Muscle layer of colon (tissue), 2 donors: ENCODE results near the gene KREMEN2.

Source experiments
- H3K27ac ChIP-seq: one replicate; pipeline ENCODE4 v1.7.0; 2013; ENCODE audit warnings: low read depth, mild to moderate bottlenecking, low read length, moderate library complexity
- H3K27me3 ChIP-seq, 2 donors: one replicate each; pipeline ENCODE4 v1.7.0; 2013; ENCODE audit warnings: low read length in 2 of 2, mild to moderate bottlenecking in 2 of 2; ENCODE audit not compliant: insufficient read depth in 2 of 2, control insufficient read depth in 1 of 2
- H3K36me3 ChIP-seq: one replicate; pipeline ENCODE4 v1.7.0; 2013; ENCODE audit warnings: mild to moderate bottlenecking, low read length; ENCODE audit not compliant: insufficient read depth
- H3K4me1 ChIP-seq: one replicate; pipeline ENCODE4 v1.7.0; 2013; ENCODE audit warnings: mild to moderate bottlenecking, low read length; ENCODE audit not compliant: insufficient read depth
- H3K4me3 ChIP-seq, 2 donors: one replicate each; pipeline ENCODE4 v1.7.0; 2013; ENCODE audit warnings: low read length in 2 of 2, low read depth in 1 of 2, mild to moderate bottlenecking in 1 of 2, moderate library complexity in 1 of 2
- H3K9ac ChIP-seq: one replicate; pipeline ENCODE4 v1.7.0; 2013; ENCODE audit warnings: low read length
- H3K9me3 ChIP-seq: one replicate; pipeline ENCODE4 v1.7.0; 2013; ENCODE audit warnings: mild to moderate bottlenecking, low read length
- donor health status: abdominal sarcoma.
- donor health status: Adenocarcinoma of cecum.

Gene KREMEN2

DNA sequence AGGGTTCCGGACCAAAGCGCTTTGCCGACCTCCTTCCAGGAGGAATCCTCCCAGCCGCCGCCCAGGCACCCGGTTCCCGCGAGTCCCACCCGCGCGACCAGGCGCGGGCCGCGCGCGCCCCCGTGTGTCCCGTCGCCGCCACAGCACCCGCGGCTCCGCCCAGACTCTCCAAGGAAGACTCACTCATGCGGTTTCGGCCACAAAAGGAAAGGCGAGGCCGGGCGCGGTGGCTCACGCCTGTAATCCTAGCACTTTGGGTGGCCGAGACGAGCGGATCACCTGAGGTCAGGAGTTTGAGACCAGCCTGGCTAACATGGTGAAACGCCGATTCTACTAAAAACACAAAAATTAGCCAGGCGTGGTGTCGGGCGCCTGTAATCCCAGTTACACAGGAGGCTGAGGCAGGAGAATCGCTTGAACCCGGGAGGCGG, 19.6 kb downstream of the KREMEN2 start:
- Histone ChIP-seq H3K9ac (no peak overlapping the region), H3K36me3 (no peaks in the 10 kb centered on the region), H3K4me3 (no peak overlapping the region), H3K4me1 (no peaks in the 10 kb centered on the region), H3K27me3 (peaks cover 0 to 11% of the 10 kb centered on the region in 2 donors), H3K9me3 (no peaks in the 10 kb centered on the region), H3K27ac (no peak overlapping the region)

DNA sequence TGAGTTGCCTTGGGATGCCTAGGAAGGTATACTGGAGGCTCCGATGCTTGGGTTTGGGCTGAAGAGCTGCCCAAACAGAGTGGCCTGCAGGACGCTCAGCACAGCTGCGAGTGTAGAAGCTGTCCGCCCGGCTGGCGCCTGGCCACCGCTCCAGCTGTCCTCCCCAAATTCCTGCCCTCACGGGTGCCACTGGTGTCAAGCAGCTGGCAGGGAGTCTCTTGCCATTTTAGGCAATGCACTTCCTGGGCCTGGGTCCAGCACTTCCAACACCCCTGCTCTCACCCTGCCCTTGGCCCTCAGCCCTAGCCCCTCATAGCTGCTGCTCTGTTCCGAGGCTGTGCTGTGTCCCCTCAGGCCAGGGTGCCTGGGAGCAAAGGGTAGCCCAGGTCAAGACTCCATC, 21.4 kb downstream of the KREMEN2 start:
- H3K9ac ChIP-seq: no peak overlapping the region
- H3K36me3 ChIP-seq: no peaks in the 10 kb centered on the region
- H3K9me3 ChIP-seq: no peaks in the 10 kb centered on the region
- no peak overlapping the region for H3K27ac ChIP-seq
- no peaks in the 10 kb centered on the region for H3K4me1 ChIP-seq
- H3K27me3 ChIP-seq: peaks cover 0 to 12% of the 10 kb centered on the region in 2 donors
- no peak overlapping the region for H3K4me3 ChIP-seq

DNA sequence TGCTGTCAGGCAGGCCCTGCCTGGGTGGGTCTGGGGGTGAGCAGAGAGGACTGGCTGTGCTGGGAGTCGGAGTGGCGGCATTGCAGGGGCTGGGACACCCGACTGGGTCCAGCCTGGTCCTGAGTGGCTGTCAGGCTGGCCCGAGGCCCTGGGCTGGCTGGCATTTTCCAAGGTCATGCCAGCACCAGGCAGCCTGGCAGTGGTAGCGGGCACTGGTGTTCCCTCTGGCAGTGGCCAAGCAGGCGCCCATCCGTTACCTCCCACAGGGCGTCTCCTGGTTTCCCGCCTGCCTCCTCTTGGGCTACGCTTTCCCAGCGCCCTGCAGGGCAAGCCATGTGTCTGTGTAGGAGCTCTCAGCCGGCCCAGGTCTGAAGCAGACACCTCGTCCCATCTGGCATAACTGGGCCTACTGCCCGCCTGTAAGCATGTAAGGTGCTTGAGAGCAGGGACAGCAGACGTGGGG, 21.8 kb downstream of the KREMEN2 start:
- H3K27ac ChIP-seq: no peak overlapping the region
- no peaks in the 10 kb centered on the region for H3K4me1 ChIP-seq
- no peak overlapping the region for H3K4me3 ChIP-seq
- H3K9ac ChIP-seq: no peak overlapping the region
- H3K9me3 ChIP-seq: no peaks in the 10 kb centered on the region
- H3K27me3 ChIP-seq: peaks cover 0 to 15% of the 10 kb centered on the region in 2 donors
- H3K36me3 ChIP-seq: no peaks in the 10 kb centered on the region

DNA sequence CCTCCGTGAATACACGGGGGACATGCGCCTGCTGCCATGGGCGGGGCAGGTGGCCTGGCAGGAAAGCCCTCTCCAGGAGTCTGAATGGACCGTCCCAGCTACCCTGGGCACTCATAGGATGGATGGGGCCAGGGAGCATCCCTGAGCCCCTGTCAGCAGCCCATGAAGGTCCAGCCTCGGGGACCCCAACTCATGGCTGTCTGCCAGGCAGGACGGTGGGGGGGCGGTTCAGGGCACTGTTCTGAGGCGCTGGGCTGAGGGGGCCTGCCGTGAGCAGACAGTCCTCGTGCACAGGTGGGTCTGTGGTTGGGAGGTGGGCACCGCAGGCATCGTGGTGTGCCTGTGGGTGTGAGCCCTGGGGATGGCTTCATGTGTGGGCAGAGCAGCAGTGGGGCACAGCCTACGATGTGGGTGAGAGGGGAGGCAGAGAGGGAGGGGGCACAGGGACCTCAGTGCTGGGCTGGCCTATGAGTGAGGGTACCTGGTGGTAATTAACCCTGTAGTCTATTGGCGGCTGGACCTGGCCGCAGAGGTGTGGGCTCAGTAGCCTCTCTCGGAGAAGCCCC, 22.6 kb downstream of the KREMEN2 start:
- H3K27me3 ChIP-seq: peaks cover 0 to 15% of the 10 kb centered on the region in 2 donors
- no peaks in the 10 kb centered on the region for H3K9me3 ChIP-seq
- H3K4me1 ChIP-seq: no peaks in the 10 kb centered on the region
- H3K36me3 ChIP-seq: no peaks in the 10 kb centered on the region
- no peak overlapping the region for H3K9ac ChIP-seq
- no peak overlapping the region for H3K27ac ChIP-seq
- H3K4me3 ChIP-seq: no peak overlapping the region

DNA sequence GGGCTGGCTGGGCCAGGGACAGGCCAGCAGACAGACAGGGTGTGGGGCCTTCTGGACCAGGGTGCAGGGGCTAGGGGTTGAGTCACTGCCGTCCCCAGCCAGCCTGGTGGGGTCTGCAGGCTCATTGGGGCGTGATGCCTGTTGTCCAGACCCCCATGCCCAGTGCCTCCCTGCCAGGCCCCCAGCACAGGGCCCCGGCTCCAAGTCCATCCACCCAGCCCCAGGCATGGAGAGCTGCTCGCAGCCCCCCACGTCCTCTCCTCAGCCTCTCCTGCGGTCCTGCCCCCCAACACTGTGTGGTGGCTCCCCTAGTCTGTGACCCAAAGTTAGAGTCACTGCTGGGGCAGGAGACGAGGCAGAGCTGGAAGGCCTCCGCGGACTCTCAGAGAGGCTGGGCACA, 23.2 kb downstream of the KREMEN2 start:
- Histone ChIP-seq H3K4me3 (no peak overlapping the region), H3K4me1 (no peaks in the 10 kb centered on the region), H3K27ac (no peak overlapping the region), H3K9ac (no peak overlapping the region), H3K27me3 (peaks cover 0 to 15% of the 10 kb centered on the region in 2 donors), H3K36me3 (no peaks in the 10 kb centered on the region), H3K9me3 (no peaks in the 10 kb centered on the region)

DNA sequence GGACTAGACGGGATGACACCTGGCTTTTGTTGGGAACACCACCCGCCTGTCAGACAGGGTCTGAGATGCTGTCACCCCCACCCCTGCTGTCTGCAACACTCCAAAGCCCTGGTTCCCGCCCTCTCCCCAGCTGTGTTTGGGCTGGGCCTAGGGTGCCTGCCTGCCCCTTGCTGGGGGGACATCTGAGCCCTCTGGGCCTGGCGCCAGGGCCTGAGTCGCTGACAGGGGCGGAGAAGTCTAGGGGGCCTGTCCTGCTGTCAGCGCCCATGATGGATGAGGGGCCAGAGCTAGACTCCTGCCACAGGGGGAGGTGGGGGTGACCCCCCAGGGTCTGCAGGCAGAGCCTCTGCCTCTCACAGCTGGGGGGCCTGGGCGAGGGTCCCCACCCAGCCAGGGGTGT, 23.8 kb downstream of the KREMEN2 start:
- no peak overlapping the region for H3K9ac ChIP-seq
- no peak overlapping the region for H3K4me3 ChIP-seq
- no peaks in the 10 kb centered on the region for H3K36me3 ChIP-seq
- H3K9me3 ChIP-seq: no peaks in the 10 kb centered on the region
- no peak overlapping the region for H3K27ac ChIP-seq
- peaks cover 0 to 15% of the 10 kb centered on the region in 2 donors for H3K27me3 ChIP-seq
- H3K4me1 ChIP-seq: no peaks in the 10 kb centered on the region

DNA sequence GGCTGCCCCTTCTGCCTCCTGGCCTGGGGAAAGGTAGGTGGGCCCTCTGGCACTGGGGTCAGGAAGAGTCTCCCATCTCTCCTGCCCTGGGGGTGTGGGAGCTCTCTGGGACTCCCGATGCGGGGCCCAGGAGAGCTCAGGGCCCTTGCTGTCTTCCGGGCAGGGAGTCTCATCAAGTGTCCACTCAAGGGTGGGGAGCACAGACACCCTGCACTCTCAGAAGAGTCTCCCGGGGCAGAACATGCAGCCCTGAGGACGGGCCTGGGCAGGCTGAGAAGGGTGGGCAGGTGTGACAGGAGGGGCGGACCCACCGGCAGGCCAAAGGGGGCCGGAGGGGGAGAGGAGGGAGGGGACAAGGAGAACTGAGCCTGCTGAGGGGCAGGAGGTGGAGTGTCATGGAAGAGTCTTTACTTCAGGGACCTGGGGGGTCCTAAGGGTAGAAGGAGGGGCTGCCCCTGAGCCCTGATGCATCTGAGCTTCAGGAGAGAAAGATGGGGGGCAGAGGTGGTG, 24.6 kb downstream of the KREMEN2 start:
- no peak overlapping the region for H3K9ac ChIP-seq
- no peak overlapping the region for H3K4me3 ChIP-seq
- H3K9me3 ChIP-seq: no peaks in the 10 kb centered on the region
- no peaks in the 10 kb centered on the region for H3K4me1 ChIP-seq
- H3K27me3 ChIP-seq: peaks cover 0 to 15% of the 10 kb centered on the region in 2 donors
- no peaks in the 10 kb centered on the region for H3K36me3 ChIP-seq
- H3K27ac ChIP-seq: no peak overlapping the region

DNA sequence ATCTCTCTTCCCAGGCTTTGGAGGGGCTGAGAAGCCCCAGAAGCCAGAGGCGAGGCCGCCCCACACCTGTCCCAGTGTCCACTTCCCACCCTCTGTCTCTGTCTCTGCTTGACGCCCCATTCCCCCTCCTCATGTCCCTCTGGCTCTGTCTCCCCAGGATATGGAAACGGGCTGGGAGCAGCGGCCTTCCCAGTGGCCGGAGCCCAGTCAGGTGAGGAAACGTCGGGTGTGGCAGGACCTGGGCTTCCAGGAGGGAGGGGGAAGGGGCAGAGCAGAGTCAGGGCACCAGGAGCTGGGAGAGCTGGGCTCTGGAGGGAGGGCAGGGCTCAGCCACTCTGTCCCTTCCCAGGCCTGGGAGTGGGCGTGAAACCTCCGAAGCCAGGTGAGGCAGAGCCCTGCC, 26.8 kb downstream of the KREMEN2 start:
- H3K4me3 ChIP-seq: no peak overlapping the region
- H3K9me3 ChIP-seq: no peaks in the 10 kb centered on the region
- H3K9ac ChIP-seq: no peak overlapping the region
- no peaks in the 10 kb centered on the region for H3K4me1 ChIP-seq
- no peaks in the 10 kb centered on the region for H3K36me3 ChIP-seq
- no peak overlapping the region for H3K27ac ChIP-seq
- peaks cover 0 to 15% of the 10 kb centered on the region in 2 donors for H3K27me3 ChIP-seq

DNA sequence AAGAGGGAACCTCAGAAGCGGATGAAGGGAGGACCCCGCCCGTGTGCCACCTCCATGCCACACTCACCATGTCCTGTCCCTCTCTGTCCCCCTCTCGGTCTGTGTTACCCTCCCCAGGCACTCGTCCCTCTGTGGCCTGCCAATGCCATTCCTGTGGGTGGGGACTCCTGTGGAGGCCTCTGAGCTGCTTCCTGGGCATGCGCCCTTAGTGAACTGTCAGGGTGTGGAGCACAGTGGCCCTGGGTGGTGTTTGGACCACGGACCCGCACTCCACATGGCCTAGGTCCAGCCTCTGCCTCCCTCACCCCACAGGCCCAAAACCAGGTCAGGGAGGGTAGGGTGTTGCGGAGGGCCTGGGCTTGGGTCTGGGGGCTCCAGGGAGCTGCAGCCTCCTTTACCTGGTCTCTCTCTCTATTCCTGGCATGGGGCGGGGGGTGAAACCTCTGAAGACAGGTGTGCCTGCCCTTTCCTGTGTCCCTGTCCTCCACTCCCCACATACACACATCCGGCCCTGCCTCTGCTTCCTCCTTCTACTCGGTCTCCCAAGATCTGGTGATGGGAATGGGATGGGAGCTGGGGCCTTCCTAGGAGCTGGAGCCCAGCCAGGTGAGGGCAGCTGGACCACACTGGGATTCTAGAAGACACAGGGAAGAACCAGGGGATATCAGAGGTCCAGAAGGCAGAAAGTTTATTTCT, 27.6 kb downstream of the KREMEN2 start:
- Histone ChIP-seq H3K4me1 (no peaks in the 10 kb centered on the region), H3K27me3 (peaks cover 0 to 21% of the 10 kb centered on the region in 2 donors), H3K9ac (no peak overlapping the region), H3K36me3 (no peaks in the 10 kb centered on the region), H3K27ac (no peak overlapping the region), H3K4me3 (no peak overlapping the region), H3K9me3 (no peaks in the 10 kb centered on the region)

DNA sequence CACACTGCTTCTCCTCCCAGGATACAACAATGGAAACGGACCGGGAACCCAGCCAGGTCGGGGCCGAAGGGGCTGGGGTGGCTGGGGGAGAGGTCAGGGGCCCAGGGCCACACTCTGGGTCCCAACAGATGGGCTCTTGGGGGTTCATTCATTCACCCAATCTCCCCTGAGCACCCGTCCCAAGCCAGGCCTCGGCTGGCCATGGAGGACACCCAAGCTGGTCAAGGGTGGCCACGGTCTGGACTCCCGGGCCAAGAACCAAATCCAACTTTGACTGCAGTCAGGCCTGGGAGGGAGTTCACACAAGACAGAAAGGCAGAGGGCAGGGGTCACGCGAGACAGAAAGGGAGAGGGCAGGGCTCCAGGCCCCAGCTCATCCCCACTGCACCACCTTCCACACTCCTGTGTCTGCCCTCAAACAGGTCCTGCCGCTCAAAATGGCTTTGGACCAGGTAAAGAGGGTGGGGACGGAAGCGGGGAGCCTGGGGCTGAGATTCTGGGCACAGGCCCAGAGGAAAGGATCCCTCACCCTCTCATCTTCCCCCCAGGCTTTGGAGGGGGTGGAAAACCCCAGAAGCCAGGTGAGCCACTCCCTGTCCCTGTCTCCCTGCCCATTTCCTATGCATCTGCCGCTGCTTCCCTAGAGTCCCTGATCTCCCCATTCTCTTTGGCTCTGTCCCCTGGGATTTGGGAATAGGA, 28.5 kb downstream of the KREMEN2 start:
- Histone ChIP-seq H3K4me1 (no peaks in the 10 kb centered on the region), H3K27ac (no peak overlapping the region), H3K36me3 (no peaks in the 10 kb centered on the region), H3K4me3 (no peak overlapping the region), H3K9me3 (no peaks in the 10 kb centered on the region), H3K27me3 (peaks cover 0 to 28% of the 10 kb centered on the region in 2 donors), H3K9ac (no peak overlapping the region)

DNA sequence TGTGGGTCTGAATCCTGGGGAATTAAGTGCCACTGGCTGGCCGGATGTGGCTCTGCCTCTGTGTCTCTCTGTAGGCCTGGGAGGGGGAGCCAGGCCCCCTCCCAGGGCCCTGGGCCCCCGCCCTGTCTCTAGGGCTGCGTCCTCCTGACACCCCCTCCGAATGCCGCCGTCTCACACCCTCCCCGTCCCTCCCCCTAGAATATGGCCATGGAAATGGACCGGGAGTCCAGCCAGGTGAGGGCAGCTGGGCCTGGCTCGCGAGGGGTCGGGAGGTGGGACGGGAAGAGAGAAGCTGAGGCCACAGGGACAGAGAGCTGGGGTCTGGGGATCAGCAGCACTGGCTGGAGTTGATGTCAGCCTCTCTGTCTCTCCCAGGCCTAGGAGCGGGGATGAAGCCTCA, 32.2 kb downstream of the KREMEN2 start:
- Histone ChIP-seq H3K9ac (no peak overlapping the region), H3K27ac (no peak overlapping the region), H3K4me1 (no peaks in the 10 kb centered on the region), H3K36me3 (no peaks in the 10 kb centered on the region), H3K4me3 (no peak overlapping the region), H3K9me3 (no peaks in the 10 kb centered on the region), H3K27me3 (peaks cover 0 to 32% of the 10 kb centered on the region in 2 donors)
